ENCODE data around the gene TAS2R5. TPM values are rescaled to one million over a fixed set of nuclear protein-coding genes. Genes with fewer than 3 reads are reported as not detected.

The TAS2R5 gene
- total and polyA plus RNA-seq, 5 donors from 2014 or later: 0.15 to 0.57 (median 0.26) TPM; not detected in 1

DNA sequence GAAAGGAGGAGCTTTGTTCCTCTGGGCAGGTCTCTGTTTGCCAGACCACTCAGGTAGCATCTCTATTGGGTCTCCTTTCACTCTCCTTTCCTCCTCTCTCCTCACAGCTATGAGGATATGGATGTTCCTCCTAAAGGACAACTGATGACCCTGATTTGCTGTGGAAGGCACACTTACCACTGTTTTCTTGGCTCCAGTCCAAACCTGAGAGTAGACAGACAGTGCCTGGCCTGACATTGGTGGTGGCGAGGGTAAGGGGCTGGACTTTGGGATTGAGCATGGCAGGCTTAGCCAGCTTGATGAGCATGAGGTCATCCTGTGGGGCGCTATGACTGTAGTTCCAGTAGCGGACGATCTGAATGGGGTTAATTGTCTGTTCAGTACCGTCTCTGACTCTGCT lies 47.7 kb downstream of the TAS2R5 start:
- H3K27me3 Mint-ChIP-seq: no peaks in the 10 kb centered on the region
- H3K27ac Mint-ChIP-seq: no peak overlapping the region
- peaks cover 5% of the 10 kb centered on the region for H3K36me3 Mint-ChIP-seq

GRCh38 chr7:141838581-141838980 lies 48.6 kb downstream of the TAS2R5 start:
- Histone ChIP-seq H3K36me3 (ENCODE audit: control insufficient read depth, insufficient read depth, low read length) (no peaks in the 10 kb centered on the region), H3K9me3 (ENCODE audit: control insufficient read depth in 2 of 2, low read length in 2 of 2) (no peaks in the 10 kb centered on the region), H3K27me3 (ENCODE audit: control insufficient read depth, insufficient read depth, low read length) (no peaks in the 10 kb centered on the region), H3K4me1 (ENCODE audit: control insufficient read depth, insufficient read depth, low read length, poor library complexity, severe bottlenecking) (no peaks in the 10 kb centered on the region), H3K27ac (ENCODE audit: insufficient read depth, low read length, poor library complexity, severe bottlenecking) (no peak overlapping the region), H3K4me3 (ENCODE audit: low read depth, low read length) (no peak overlapping the region)
- Mint-ChIP-seq H3K9me3 (peaks cover 0 to 4% (median 0%) of the 10 kb centered on the region in 7 donors), H3K27me3 (no peaks in the 10 kb centered on the region), H3K36me3 (peaks cover 5% of the 10 kb centered on the region), H3K27ac (no peak overlapping the region), H3K4me3 (no peak overlapping the region), H3K4me1 (no peaks in the 10 kb centered on the region)
- ATAC-seq (ENCODE audit: low read depth in 2 of 2) (no peak), DNase-seq (no peak)

More for the DNA sequence above, 47.7 kb downstream of the TAS2R5 start:
- Mint-ChIP-seq H3K4me1 (no peaks in the 10 kb centered on the region), H3K9me3 (peaks cover 0 to 4% (median 0%) of the 10 kb centered on the region in 7 donors), H3K4me3 (no peak overlapping the region)
- no peak for DNase-seq
- ATAC-seq (ENCODE audit: low read depth in 2 of 2): no peak
- H3K4me3 ChIP-seq (ENCODE audit: low read depth, low read length): no peak overlapping the region
- no peaks in the 10 kb centered on the region for H3K9me3 ChIP-seq (ENCODE audit: control insufficient read depth in 2 of 2, low read length in 2 of 2)
- no peaks in the 10 kb centered on the region for H3K4me1 ChIP-seq (ENCODE audit: control insufficient read depth, insufficient read depth, low read length, poor library complexity, severe bottlenecking)
- no peaks in the 10 kb centered on the region for H3K36me3 ChIP-seq (ENCODE audit: control insufficient read depth, insufficient read depth, low read length)
- no peaks in the 10 kb centered on the region for H3K27me3 ChIP-seq (ENCODE audit: control insufficient read depth, insufficient read depth, low read length)
- no peak overlapping the region for H3K27ac ChIP-seq (ENCODE audit: insufficient read depth, low read length, poor library complexity, severe bottlenecking)

- H3K9me3 ChIP-seq (ENCODE audit: control insufficient read depth in 2 of 2, low read length in 2 of 2): no peaks in the 10 kb centered on the region
- H3K4me1 ChIP-seq (ENCODE audit: control insufficient read depth, insufficient read depth, low read length, poor library complexity, severe bottlenecking): no peaks in the 10 kb centered on the region
- no peaks in the 10 kb centered on the region for H3K27me3 Mint-ChIP-seq
- H3K27me3 ChIP-seq (ENCODE audit: control insufficient read depth, insufficient read depth, low read length): no peaks in the 10 kb centered on the region
- peaks cover 0 to 4% (median 0%) of the 10 kb centered on the region in 7 donors for H3K9me3 Mint-ChIP-seq
- no peak overlapping the region for H3K4me3 Mint-ChIP-seq
- H3K4me1 Mint-ChIP-seq: no peaks in the 10 kb centered on the region
- peaks cover 5% of the 10 kb centered on the region for H3K36me3 Mint-ChIP-seq
- H3K27ac ChIP-seq (ENCODE audit: insufficient read depth, low read length, poor library complexity, severe bottlenecking): no peak overlapping the region
- H3K4me3 ChIP-seq (ENCODE audit: low read depth, low read length): no peak overlapping the region
- H3K36me3 ChIP-seq (ENCODE audit: control insufficient read depth, insufficient read depth, low read length): no peaks in the 10 kb centered on the region
- no peak for ATAC-seq (ENCODE audit: low read depth in 2 of 2)
- DNase-seq: no peak
- H3K27ac Mint-ChIP-seq: no peak overlapping the region
These were observed 49.2 kb downstream of the TAS2R5 start for GRCh38 chr7:141839256-141839655.

DNA sequence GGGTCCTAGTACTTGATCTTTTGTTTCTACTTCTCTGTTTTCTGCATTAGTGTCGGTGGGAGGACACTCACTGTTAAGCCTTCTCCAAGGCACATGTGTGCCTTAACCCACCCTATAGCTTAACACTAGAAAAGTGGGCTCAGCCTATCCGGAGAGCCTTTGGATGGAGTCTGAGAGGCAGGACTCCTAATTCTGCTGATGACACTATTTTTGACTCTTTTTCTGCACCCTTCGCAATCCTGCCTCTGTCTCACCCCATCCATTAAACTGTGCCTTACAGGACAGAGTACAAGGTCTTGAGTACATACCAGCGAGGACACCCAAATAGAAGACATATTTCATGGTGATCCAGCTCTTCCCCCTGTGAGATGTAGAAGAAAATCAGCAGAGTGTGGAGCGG lies 50.7 kb downstream of the TAS2R5 start:
- ATAC-seq (ENCODE audit: low read depth in 2 of 2): no peak
- Histone ChIP-seq H3K4me3 (ENCODE audit: low read depth, low read length) (no peak overlapping the region), H3K4me1 (ENCODE audit: control insufficient read depth, insufficient read depth, low read length, poor library complexity, severe bottlenecking) (no peaks in the 10 kb centered on the region), H3K36me3 (ENCODE audit: control insufficient read depth, insufficient read depth, low read length) (no peaks in the 10 kb centered on the region), H3K9me3 (ENCODE audit: control insufficient read depth in 2 of 2, low read length in 2 of 2) (no peaks in the 10 kb centered on the region), H3K27ac (ENCODE audit: insufficient read depth, low read length, poor library complexity, severe bottlenecking) (no peak overlapping the region), H3K27me3 (ENCODE audit: control insufficient read depth, insufficient read depth, low read length) (no peaks in the 10 kb centered on the region)
- H3K27ac Mint-ChIP-seq: no peak overlapping the region
- H3K4me1 Mint-ChIP-seq: no peaks in the 10 kb centered on the region
- no peaks in the 10 kb centered on the region for H3K27me3 Mint-ChIP-seq
- no peak overlapping the region for H3K4me3 Mint-ChIP-seq
- H3K9me3 Mint-ChIP-seq: peaks cover 0 to 2% (median 0%) of the 10 kb centered on the region in 7 donors
- no peak for DNase-seq
- peaks cover 5% of the 10 kb centered on the region for H3K36me3 Mint-ChIP-seq

Other genes starting within 250 kb of the TAS2R5 start
- gene AGK, start 238.8 kb upstream of the TAS2R5 start, total RNA-seq: 28.6 TPM
- 10 to 100 TPM; 34.6 to 38.1 (median 35.3) TPM for gene AGK, start 238.8 kb upstream of the TAS2R5 start, polyA plus RNA-seq
- 47.7 TPM for gene DENND11, start 88.1 kb upstream of the TAS2R5 start, total RNA-seq
- gene DENND11, start 88.1 kb upstream of the TAS2R5 start, polyA plus RNA-seq: 10 to 100 TPM; 10.8 to 14.5 (median 11.1) TPM
- not detected for gene WEE2, start 81.9 kb upstream of the TAS2R5 start, total RNA-seq
- not detected for gene WEE2, start 81.9 kb upstream of the TAS2R5 start, polyA plus RNA-seq
- 77.4 TPM for gene SSBP1, start 51.9 kb upstream of the TAS2R5 start, total RNA-seq
- gene SSBP1, start 51.9 kb upstream of the TAS2R5 start, polyA plus RNA-seq: 100 to 1,000 TPM; 286 to 331 (median 305) TPM
- gene TAS2R3, start 26.1 kb upstream of the TAS2R5 start, total RNA-seq: 0.59 TPM
- gene TAS2R3, start 26.1 kb upstream of the TAS2R5 start, polyA plus RNA-seq: not detected
- 0.32 TPM for gene TAS2R4, start 13.5 kb upstream of the TAS2R5 start, total RNA-seq
- gene TAS2R4, start 13.5 kb upstream of the TAS2R5 start, polyA plus RNA-seq: not detected
- not detected for gene PRSS37, start 51.3 kb downstream of the TAS2R5 start, total RNA-seq
- gene PRSS37, start 51.3 kb downstream of the TAS2R5 start, polyA plus RNA-seq: not detected
- not detected for gene OR9A4, start 126.2 kb downstream of the TAS2R5 start, total RNA-seq
- not detected for gene OR9A4, start 126.2 kb downstream of the TAS2R5 start, polyA plus RNA-seq
- not detected for gene CLEC5A, start 156.8 kb downstream of the TAS2R5 start, total RNA-seq
- gene CLEC5A, start 156.8 kb downstream of the TAS2R5 start, polyA plus RNA-seq: not detected
- not detected for gene TAS2R38, start 183.6 kb downstream of the TAS2R5 start, total RNA-seq
- not detected for gene TAS2R38, start 183.6 kb downstream of the TAS2R5 start, polyA plus RNA-seq
- not detected for gene MGAM, start 205.7 kb downstream of the TAS2R5 start, total RNA-seq
- gene MGAM, start 205.7 kb downstream of the TAS2R5 start, polyA plus RNA-seq: not detected

Data from CD4-positive, CD25-positive, alpha-beta regulatory T cell (primary cell).